Measurements from ENCODE around the gene KIAA0319L. TPM values are rescaled to one million over a fixed set of nuclear protein-coding genes. Genes with fewer than 3 reads are reported as not detected.

The KIAA0319L gene
- total and polyA plus RNA-seq, 12 donors, result 26.5 to 278 (median 76.8) TPM

DNA sequence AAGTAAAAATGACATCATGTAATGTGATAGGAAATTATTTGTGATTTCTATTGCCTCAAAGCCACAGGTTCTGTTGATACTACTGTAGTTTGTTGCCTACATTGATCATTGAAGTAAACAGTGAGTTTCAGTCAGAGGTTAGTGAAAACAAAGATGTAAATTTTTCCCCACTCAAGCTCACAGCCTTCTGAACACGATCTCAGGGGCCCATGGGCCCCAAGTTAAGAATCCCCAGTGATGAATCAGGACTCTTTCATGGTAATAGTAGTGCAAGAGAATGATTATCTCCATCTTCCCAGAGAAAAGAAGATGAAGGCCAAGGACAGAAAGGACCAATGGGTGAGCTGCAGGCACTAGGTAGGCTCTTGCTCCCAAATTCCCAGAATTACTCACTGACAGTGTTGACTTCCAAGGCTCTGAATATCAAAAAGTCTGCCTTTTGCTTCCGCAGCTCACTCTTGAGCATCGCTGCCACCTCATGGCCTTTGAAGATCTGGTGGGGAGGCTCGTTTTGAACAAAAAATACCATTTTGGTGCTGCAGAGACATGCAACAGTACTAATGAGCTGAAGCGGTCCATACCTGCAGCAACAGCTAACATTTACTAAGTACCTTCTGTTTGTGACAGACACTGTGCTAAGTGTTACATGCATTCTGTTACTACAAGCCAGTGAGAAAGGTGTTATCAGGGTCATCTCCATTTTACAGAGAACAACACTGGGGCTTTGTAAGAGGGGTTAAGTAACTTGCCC is 113.3 kb downstream of the KIAA0319L start:
- H3K36me3 ChIP-seq (replicated peaks in 1 of 2), result peaks cover 0 to 50% of the 10 kb centered on the region in 2 donors
- 59 to 69% (median 65%) methylated on average over 5 of the region's 5 CpGs for WGBS, 4 donors

GRCh38 chr1:35442734-35443133 is 114.5 kb downstream of the KIAA0319L start:
- no peak for DNase-seq
- Histone ChIP-seq H3K4me3 (no peak overlapping the region), H3K36me3 (replicated peaks in 1 of 2) (peaks cover 0 to 52% of the 10 kb centered on the region in 2 donors), H3K9me3 (replicated peaks in 1 of 3) (no peaks in the 10 kb centered on the region), H3K27ac (no peak overlapping the region), H3K4me1 (replicated peaks in 1 of 2) (peaks cover 0 to 1% of the 10 kb centered on the region in 2 donors), H3K27me3 (no peaks in the 10 kb centered on the region)
- WGBS, 4 donors, result 64 to 82% (median 70%) methylated on average over 4 of the region's 4 CpGs
- intact Hi-C loops (cut with DNase I), result loop anchor here in 1 of 2 donors (10.0 kb wide), 1 partner anchor 332 kb away; no protein-coding TSS in a partner anchor
- TF ChIP-seq POLR2A (IDR thresholded peaks at IDR 0.05), result no peak
- no peak for TF ChIP-seq CTCF (IDR thresholded peaks at IDR 0.05)

More for the DNA sequence above, 113.3 kb downstream of the KIAA0319L start:
- TF ChIP-seq POLR2A (IDR thresholded peaks at IDR 0.05), result no peak
- no peaks in the 10 kb centered on the region for H3K9me3 ChIP-seq (replicated peaks in 1 of 3)
- no peaks in the 10 kb centered on the region for H3K27me3 ChIP-seq
- intact Hi-C loops (cut with DNase I), result loop anchor here in 1 of 2 donors (10.0 kb wide), 1 partner anchor 331 kb away; no protein-coding TSS in a partner anchor
- H3K4me3 ChIP-seq, result no peak overlapping the region
- no peak for DNase-seq
- no peak overlapping the region for H3K27ac ChIP-seq
- H3K4me1 ChIP-seq (replicated peaks in 1 of 2), result peaks cover 0 to 10% of the 10 kb centered on the region in 2 donors

DNA sequence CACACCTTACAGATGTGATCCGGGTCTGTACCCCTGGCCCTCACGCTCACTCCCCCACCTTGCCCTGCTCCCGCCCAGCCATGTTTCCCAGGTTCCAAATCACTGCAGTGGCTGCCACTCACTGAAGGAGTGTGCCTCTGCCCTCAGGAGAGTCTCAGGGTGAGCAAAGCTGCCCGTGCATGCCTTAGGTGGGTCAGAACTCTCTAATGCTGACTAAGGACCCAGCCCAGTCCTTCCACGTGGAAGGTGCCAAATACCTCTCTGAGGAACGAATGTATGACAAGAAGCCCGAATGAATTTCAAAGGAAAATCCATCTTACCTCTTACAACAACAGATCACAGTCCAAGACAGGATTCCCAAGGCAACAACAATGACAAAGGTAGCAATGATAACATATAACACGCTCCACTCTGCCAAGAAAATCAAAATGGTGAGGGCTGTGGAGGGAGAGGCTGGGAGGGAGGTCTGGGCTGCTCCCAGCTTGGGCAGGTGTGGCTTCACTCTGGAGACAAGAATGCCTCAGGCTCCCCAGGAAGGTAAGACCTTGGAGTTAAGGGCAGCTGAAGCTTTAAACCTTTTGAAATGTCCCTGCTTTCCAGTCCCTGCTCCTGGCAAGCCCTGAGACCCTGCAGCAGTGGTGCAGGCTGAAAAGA is 115.2 kb downstream of the KIAA0319L start:
- H3K36me3 ChIP-seq (replicated peaks in 1 of 2), result peaks cover 0 to 54% of the 10 kb centered on the region in 2 donors
- intact Hi-C loops (cut with DNase I), result loop anchor here in 1 of 2 donors (10.0 kb wide), 1 partner anchor 333 kb away; no protein-coding TSS in a partner anchor
- DNase-seq, result peak in 1 of 7 donors; percentile 14

DNA sequence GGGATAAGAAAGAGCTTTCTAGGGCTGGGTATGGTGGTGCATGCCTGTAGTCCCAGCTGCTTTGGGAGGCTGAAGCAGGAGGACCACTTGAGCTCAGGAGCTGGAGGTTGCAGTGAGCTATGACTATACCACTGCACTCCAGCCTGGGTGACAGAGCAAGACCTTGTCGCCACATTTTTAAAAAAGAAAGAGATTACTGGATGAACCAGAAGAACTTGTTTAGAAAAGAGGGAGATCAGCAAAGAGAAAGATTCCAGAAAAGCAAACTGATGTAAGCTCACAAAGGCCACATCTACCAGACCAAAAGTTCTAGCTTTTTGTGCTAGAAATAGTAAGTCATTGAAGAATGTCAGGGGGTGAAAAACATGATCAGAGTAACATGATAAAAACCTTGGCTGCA is 117.6 kb downstream of the KIAA0319L start:
- Histone ChIP-seq H3K9me3 (replicated peaks in 1 of 3) (no peaks in the 10 kb centered on the region), H3K4me3 (no peak overlapping the region), H3K36me3 (replicated peaks in 1 of 2) (peaks cover 0 to 78% of the 10 kb centered on the region in 2 donors), H3K4me1 (replicated peaks in 1 of 2) (no peaks in the 10 kb centered on the region), H3K27me3 (no peaks in the 10 kb centered on the region), H3K27ac (no peak overlapping the region)
- DNase-seq, result no peak
- intact Hi-C loops (cut with DNase I), result loop anchor here in 1 of 2 donors (10.0 kb wide), 1 partner anchor 335 kb away; no protein-coding TSS in a partner anchor
- WGBS, 4 donors, result 53 to 100% (median 99%) methylated on average over 1 of the region's 1 CpG
- no peak for TF ChIP-seq CTCF (IDR thresholded peaks at IDR 0.05)
- no peak for TF ChIP-seq POLR2A (IDR thresholded peaks at IDR 0.05)

More for the DNA sequence above, 115.2 kb downstream of the KIAA0319L start:
- H3K27ac ChIP-seq, result no peak overlapping the region
- no peak overlapping the region for H3K4me3 ChIP-seq
- no peaks in the 10 kb centered on the region for H3K27me3 ChIP-seq
- TF ChIP-seq POLR2A (IDR thresholded peaks at IDR 0.05) (no peak), CTCF (IDR thresholded peaks at IDR 0.05) (no peak)
- no peaks in the 10 kb centered on the region for H3K9me3 ChIP-seq (replicated peaks in 1 of 3)
- no peaks in the 10 kb centered on the region for H3K4me1 ChIP-seq (replicated peaks in 1 of 2)
- WGBS, 4 donors, result 81 to 88% (median 84%) methylated on average over 8 of the region's 8 CpGs
